A549 (cell line): ENCODE data around the gene TEN1.

Source experiments
- CTCF ChIP-seq: fragments of >200 bp; sonication (Bioruptor Twin); formaldehyde crosslinking; IDR thresholded peaks from 3 replicates; pipeline ENCODE4 v1.5.1; 2016
- FOSB ChIP-seq: fragments of 250-450 bp; sonication (Bioruptor Pico); IDR thresholded peaks from 2 replicates; pipeline ENCODE4 v1.5.0; 2020; ENCODE audit warnings: mild to moderate bottlenecking, moderate library complexity
- MAZ ChIP-seq: fragments of 150-350 bp; IDR thresholded peaks from 2 replicates; pipeline ENCODE4 v1.6.1; 2014; ENCODE audit warnings: antibody characterized with exemption, low read depth, low read length, borderline replicate concordance
- ZSCAN20 ChIP-seq: fragments of 250-450 bp; sonication (Bioruptor Pico); IDR thresholded peaks from 2 replicates; pipeline ENCODE4 v1.8.0; 2022; ENCODE audit warnings: mild to moderate bottlenecking, moderate library complexity

GRCh38 chr17:76022285-76022684 lies 43.2 kb downstream of the TEN1 start:
- TF ChIP-seq MAZ: no peak
- TF ChIP-seq CTCF: no peak
- no peak for TF ChIP-seq ZSCAN20
- no peak for TF ChIP-seq FOSB (CRISPR knock-in tag)
